ENCODE data around the gene MS4A4E. TPM values are rescaled to one million over a fixed set of nuclear protein-coding genes. Genes with fewer than 3 reads are reported as not detected.

MS4A4E gene
- total RNA-seq, 4 donors from 2014 or later = 4.1 to 20.9 (median 6.1) TPM

DNA sequence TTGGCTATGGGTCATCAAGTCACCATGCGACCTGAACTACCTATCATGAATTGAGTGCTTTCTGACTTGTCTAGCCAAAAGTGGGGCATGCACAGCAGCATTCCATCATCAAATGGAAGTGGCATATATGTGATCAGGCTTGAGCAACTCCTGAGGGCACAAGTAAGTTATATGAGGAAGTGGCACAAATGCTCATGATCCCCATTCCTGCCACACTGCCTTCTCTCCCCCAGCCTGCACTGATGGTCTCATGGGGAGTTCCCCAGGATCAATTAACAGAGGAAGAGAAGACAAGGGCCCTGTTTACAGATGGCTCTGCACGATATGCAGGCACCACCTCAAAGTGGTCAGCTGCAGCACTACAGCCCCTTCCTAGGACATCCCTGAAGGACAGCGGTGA lies 21.8 kb downstream of the MS4A4E start:
- no peak for TF ChIP-seq CTCF (IDR thresholded peaks at IDR 0.05; ENCODE audit: low read depth)

DNA sequence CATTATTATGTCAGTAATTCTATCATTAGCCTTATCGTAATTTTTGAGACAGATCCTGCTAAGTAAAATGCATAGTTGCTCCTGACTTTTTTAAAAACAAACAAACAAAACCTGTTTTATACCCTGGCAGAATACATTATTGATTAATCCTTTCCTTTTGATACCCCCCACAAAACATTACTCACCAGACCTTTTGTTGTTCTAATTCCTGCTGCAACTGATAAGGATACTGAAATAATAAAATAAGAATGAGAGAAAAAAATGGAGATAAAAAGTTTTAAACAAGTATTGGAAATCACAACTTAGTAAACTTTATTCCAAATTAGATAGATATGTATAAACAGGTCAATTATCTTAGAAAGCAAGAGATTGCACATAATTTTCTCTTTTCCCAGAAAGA lies 28.6 kb downstream of the MS4A4E start:
- no peak for TF ChIP-seq CTCF (IDR thresholded peaks at IDR 0.05; ENCODE audit: low read depth)

DNA sequence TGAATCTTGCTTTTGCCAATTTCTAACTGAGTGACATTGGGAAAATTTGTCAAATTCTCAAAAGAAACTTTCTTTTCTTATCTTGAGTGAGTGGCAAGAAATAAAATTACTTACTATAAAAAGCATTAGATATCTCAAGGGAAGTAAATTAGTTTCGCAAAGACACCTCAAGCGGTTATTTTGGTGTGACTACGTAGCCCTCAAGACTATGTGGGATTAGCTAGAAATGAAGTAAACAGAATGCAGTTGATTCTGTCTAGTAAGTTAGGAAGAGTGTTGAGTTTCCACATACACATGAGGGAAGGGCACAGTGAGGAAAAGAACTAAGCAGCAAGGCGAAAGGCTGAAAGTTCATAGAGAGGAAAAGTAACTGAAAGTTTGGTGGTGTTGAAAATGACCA lies 31.7 kb downstream of the MS4A4E start:
- TF ChIP-seq CTCF (IDR thresholded peaks at IDR 0.05; ENCODE audit: low read depth) = no peak

GRCh38 chr11:60209977-60210376 lies 33.0 kb downstream of the MS4A4E start:
- no peak for TF ChIP-seq CTCF (IDR thresholded peaks at IDR 0.05; ENCODE audit: low read depth)

GRCh38 chr11:60208951-60209350 lies 34.0 kb downstream of the MS4A4E start:
- TF ChIP-seq CTCF (IDR thresholded peaks at IDR 0.05; ENCODE audit: low read depth) = no peak

- no peak for TF ChIP-seq CTCF (IDR thresholded peaks at IDR 0.05; ENCODE audit: low read depth)
Observed at GRCh38 chr11:60208146-60208895, 34.6 kb downstream of the MS4A4E start.

DNA sequence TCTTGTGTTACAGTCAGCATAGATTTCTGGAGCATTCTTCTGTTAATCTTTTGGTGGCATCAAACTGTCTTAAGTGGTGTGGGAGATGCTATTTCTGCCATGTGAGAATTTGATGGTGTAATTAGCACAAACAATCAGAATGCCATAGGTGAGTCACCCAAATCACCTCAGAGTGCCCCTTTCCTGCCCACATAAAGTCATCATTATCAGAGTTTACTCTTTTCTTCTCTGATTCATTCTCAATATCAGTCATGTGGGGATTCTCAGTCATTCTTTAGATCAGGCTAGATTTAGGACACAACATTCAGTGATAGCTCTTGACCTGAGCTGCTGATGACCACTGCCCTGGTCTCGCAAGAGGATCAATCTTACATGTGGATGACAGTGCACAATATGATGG lies 36.3 kb downstream of the MS4A4E start:
- TF ChIP-seq CTCF (IDR thresholded peaks at IDR 0.05; ENCODE audit: low read depth) = no peak

Measured in subcutaneous adipose tissue (tissue), 4 donors.